ENCODE measurements around the gene RLN3. TPM values are rescaled to one million over a fixed set of nuclear protein-coding genes. Genes with fewer than 3 reads are reported as not detected.

RLN3 gene
- total and polyA plus RNA-seq, 9 of the 15 experiments (the other 6 are each of a cell fraction or from before 2014, with no cell fraction given): 0.31 to 1.2 (median 0.71) TPM; not detected in 6

- peak; percentile 80 to 84 for TF ChIP-seq MNT (conservative IDR thresholded peaks at IDR 0.05)
- TF ChIP-seq ZNF140 (CRISPR knock-in tag; IDR thresholded peaks at IDR 0.05): no peak
- peak; percentile 33; the same call in 1 of the 2 replicates for TF ChIP-seq PKNOX1 (IDR thresholded peaks at IDR 0.05)
- TF ChIP-seq RNF2 (IDR thresholded peaks at IDR 0.05): no peak
- no peak for TF ChIP-seq LCOR (CRISPR knock-in tag; IDR thresholded peaks at IDR 0.05)
- TF ChIP-seq CUX1 (CRISPR knock-in tag; IDR thresholded peaks at IDR 0.05): no peak
- no peak for TF ChIP-seq ZNF780A (CRISPR knock-in tag; IDR thresholded peaks at IDR 0.05)
- TF ChIP-seq ZFP1 (CRISPR knock-in tag; IDR thresholded peaks at IDR 0.05): no peak
- TF ChIP-seq NFE2L1 (tag; IDR thresholded peaks at IDR 0.05; ENCODE audit: borderline replicate concordance, low read depth): no peak
- no peak for TF ChIP-seq ZBTB43 (CRISPR knock-in tag; IDR thresholded peaks at IDR 0.05)
- TF ChIP-seq ZBTB7A (IDR thresholded peaks at IDR 0.05; ENCODE audit: borderline replicate concordance, control insufficient read depth, low read depth, low read length): no peak
- no peak for TF ChIP-seq ZNF175 (CRISPR knock-in tag; IDR thresholded peaks at IDR 0.05; ENCODE audit: low read depth)
- TF ChIP-seq CBFA2T2 (conservative IDR thresholded peaks at IDR 0.05): peak; percentile 36; the same call in 1 of the 2 replicates
- peak; percentile 45; the same call in 1 of the 2 replicates for TF ChIP-seq TCF3 (CRISPR knock-in tag; IDR thresholded peaks at IDR 0.05)
- TF ChIP-seq DPF2 (IDR thresholded peaks at IDR 0.05): no peak
- no peak for TF ChIP-seq FIP1L1 (IDR thresholded peaks at IDR 0.05; ENCODE audit: low read depth, low read length, poor library complexity, severe bottlenecking)
- no peak for TF ChIP-seq TFE3 (CRISPR knock-in tag; IDR thresholded peaks at IDR 0.05)
- no peak for TF ChIP-seq MAFK (IDR thresholded peaks at IDR 0.05; ENCODE audit: low read length)
Measured at GRCh38 chr19:14059652-14060155, 31.8 kb downstream of the RLN3 start (continued).

Measured in K562 (cell line).